Loucy (cell line): ENCODE measurements around the gene NAGPA.

Experiments used
- H2AFZ ChIP-seq: fragments of 200-600 bp; sonication (generic); 2 replicates; pipeline ENCODE4 v1.6.0; 2016; ENCODE audit warnings: antibody characterized with exemption, mild to moderate bottlenecking, low read length, moderate library complexity
- H3F3A ChIP-seq: fragments of 200-600 bp; 2 replicates; pipeline ENCODE4 v1.6.0; 2016; ENCODE audit warnings: antibody characterized with exemption, low read depth, mild to moderate bottlenecking
- H3K27me3 ChIP-seq: fragments of 200-600 bp; sonication (generic); 2 replicates; pipeline ENCODE4 v1.6.1; 2014; ENCODE audit warnings: low read length, mild to moderate bottlenecking; ENCODE audit not compliant: insufficient read depth, poor library complexity, severe bottlenecking
- H3K36me3 ChIP-seq: fragments of 200-600 bp; sonication (generic); 2 replicates; pipeline ENCODE4 v1.6.1; 2016; ENCODE audit warnings: low read length; ENCODE audit not compliant: insufficient read depth
- H3K4me1 ChIP-seq: fragments of 200-600 bp; sonication (generic); 2 replicates; pipeline ENCODE4 v1.5.1; 2014; ENCODE audit warnings: low read length, mild to moderate bottlenecking; ENCODE audit not compliant: insufficient read depth, poor library complexity, severe bottlenecking
- H3K4me2 ChIP-seq: fragments of 200-600 bp; sonication (generic); 2 replicates; pipeline ENCODE4 v1.6.0; 2014; ENCODE audit warnings: antibody characterized with exemption, low read length, low read depth, mild to moderate bottlenecking; ENCODE audit not compliant: poor library complexity, severe bottlenecking
- H3K4me3 ChIP-seq: fragments of 200-600 bp; sonication (generic); 2 replicates; pipeline ENCODE4 v1.5.1; 2014; ENCODE audit warnings: low read length, mild to moderate bottlenecking, mixed read lengths; ENCODE audit not compliant: poor library complexity, severe bottlenecking
- H3K79me2 ChIP-seq: fragments of 200-600 bp; sonication (generic); 2 replicates; pipeline ENCODE4 v1.6.1; 2014; ENCODE audit warnings: low read length; ENCODE audit not compliant: insufficient read depth
- H3K9ac ChIP-seq: fragments of 200-600 bp; sonication (generic); 2 replicates; pipeline ENCODE4 v1.6.0; 2014; ENCODE audit warnings: mild to moderate bottlenecking, low read depth, low read length, moderate library complexity; ENCODE audit not compliant: poor library complexity, severe bottlenecking
- H3K9me2 ChIP-seq: fragments of 200-600 bp; sonication (generic); replicated peaks from 2 replicates; pipeline ENCODE4 v1.6.1; 2016; ENCODE audit warnings: low read depth, low read length, mixed read lengths
- H3K9me3 ChIP-seq: fragments of 200-600 bp; sonication (generic); 2 replicates; pipeline ENCODE4 v1.6.1; 2014; ENCODE audit warnings: mild to moderate bottlenecking, antibody characterized with exemption, low read length, low read depth; ENCODE audit not compliant: insufficient read depth
- H4K20me1 ChIP-seq: fragments of 200-600 bp; sonication (generic); 2 replicates; pipeline ENCODE4 v1.6.0; 2014; ENCODE audit warnings: antibody characterized with exemption, low read length, mild to moderate bottlenecking; ENCODE audit not compliant: insufficient read depth, poor library complexity, severe bottlenecking
- EZH2phosphoT487 ChIP-seq: fragments of 200-600 bp; IDR thresholded peaks from 2 replicates; pipeline ENCODE4 v1.6.1; 2018; ENCODE audit warnings: antibody characterized with exemption, mild to moderate bottlenecking, moderate library complexity, borderline replicate concordance
- TF ChIP-seq, protein P1 (sequence below): fragments of 200-600 bp; sonication (generic); conservative IDR thresholded peaks from 2 replicates; pipeline ENCODE4 v1.5.1; 2014; ENCODE audit warnings: mild to moderate bottlenecking, antibody characterized with exemption, low read length

NAGPA gene

GRCh38 chr16:5072334-5073278 lies 38.9 kb upstream of the NAGPA start:
- Histone ChIP-seq H4K20me1 (no peaks in the 10 kb centered on the region), H3K9ac (peak overlapping the region; percentile 72), H3K4me3 (peak overlapping the region; percentile 84), H3F3A (no peaks in the 10 kb centered on the region), H3K4me1 (peaks cover 5% of the 10 kb centered on the region), H3K9me3 (no peaks in the 10 kb centered on the region), H3K4me2 (peak overlapping the region; percentile 79), H2AFZ (peak overlapping the region; percentile 94; the same call in 1 of the 2 replicates), H3K36me3 (no peaks in the 10 kb centered on the region), H3K9me2 (no peaks in the 10 kb centered on the region), H3K79me2 (peaks cover 5% of the 10 kb centered on the region; the same call in 1 of the 2 replicates), H3K27me3 (no peaks in the 10 kb centered on the region)
- TF ChIP-seq, protein P1, sequence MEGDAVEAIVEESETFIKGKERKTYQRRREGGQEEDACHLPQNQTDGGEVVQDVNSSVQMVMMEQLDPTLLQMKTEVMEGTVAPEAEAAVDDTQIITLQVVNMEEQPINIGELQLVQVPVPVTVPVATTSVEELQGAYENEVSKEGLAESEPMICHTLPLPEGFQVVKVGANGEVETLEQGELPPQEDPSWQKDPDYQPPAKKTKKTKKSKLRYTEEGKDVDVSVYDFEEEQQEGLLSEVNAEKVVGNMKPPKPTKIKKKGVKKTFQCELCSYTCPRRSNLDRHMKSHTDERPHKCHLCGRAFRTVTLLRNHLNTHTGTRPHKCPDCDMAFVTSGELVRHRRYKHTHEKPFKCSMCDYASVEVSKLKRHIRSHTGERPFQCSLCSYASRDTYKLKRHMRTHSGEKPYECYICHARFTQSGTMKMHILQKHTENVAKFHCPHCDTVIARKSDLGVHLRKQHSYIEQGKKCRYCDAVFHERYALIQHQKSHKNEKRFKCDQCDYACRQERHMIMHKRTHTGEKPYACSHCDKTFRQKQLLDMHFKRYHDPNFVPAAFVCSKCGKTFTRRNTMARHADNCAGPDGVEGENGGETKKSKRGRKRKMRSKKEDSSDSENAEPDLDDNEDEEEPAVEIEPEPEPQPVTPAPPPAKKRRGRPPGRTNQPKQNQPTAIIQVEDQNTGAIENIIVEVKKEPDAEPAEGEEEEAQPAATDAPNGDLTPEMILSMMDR: no peak
- TF ChIP-seq EZH2phosphoT487: no peak

GRCh38 chr16:5071681-5072333 lies 38.1 kb upstream of the NAGPA start, which contains the start of gene ALG1:
Gene ALG1, plus strand, starts transcription at chr16:5071843. Its CDS starts 7 bp downstream, at chr16:5071850.
- TF ChIP-seq, protein P1: no peak
- no peak for TF ChIP-seq EZH2phosphoT487
- no peaks in the 10 kb centered on the region for H3K9me2 ChIP-seq
- peak within 1 kb of the TSS; percentile 79 for H3K4me2 ChIP-seq
- H3K4me1 ChIP-seq: peaks cover 5% of the 10 kb centered on the region
- no peaks in the 10 kb centered on the region for H3F3A ChIP-seq
- no peaks in the 10 kb centered on the region for H3K36me3 ChIP-seq
- H3K4me3 ChIP-seq: peak within 1 kb of the TSS; percentile 84
- H3K9ac ChIP-seq: peak within 1 kb of the TSS; percentile 72
- peak within 1 kb of the TSS; percentile 94 for H2AFZ ChIP-seq
- no peaks in the 10 kb centered on the region for H4K20me1 ChIP-seq
- no peaks in the 10 kb centered on the region for H3K27me3 ChIP-seq
- peaks cover 5% of the 10 kb centered on the region; the same call in 1 of the 2 replicates for H3K79me2 ChIP-seq
- H3K9me3 ChIP-seq: no peaks in the 10 kb centered on the region

DNA sequence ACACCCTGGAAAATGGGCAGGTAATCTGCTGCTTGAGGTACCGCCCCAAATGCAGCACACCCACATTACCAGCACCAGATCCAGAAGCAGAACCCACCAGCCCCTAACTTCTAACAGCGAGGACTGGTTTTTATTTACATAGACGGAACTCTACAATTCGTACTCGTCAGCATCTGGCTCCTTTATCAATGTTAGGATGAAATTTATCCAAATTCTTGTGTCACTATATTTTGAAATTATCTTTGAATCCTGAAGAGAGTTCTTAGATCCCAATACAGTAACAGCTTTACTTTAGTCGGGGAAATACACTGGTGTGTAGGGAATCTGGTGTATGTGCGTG lies 37.6 kb upstream of the NAGPA start:
- H4K20me1 ChIP-seq: no peaks in the 10 kb centered on the region
- H3K36me3 ChIP-seq: no peaks in the 10 kb centered on the region
- no peak for TF ChIP-seq EZH2phosphoT487
- TF ChIP-seq, protein P1: no peak
- no peaks in the 10 kb centered on the region for H3F3A ChIP-seq
- H3K4me2 ChIP-seq: peak overlapping the region; percentile 79
- peak overlapping the region; percentile 94 for H2AFZ ChIP-seq
- H3K4me1 ChIP-seq: peaks cover 5% of the 10 kb centered on the region
- no peaks in the 10 kb centered on the region for H3K27me3 ChIP-seq
- H3K9ac ChIP-seq: peak overlapping the region; percentile 72
- H3K79me2 ChIP-seq: peaks cover 5% of the 10 kb centered on the region; the same call in 1 of the 2 replicates
- H3K9me2 ChIP-seq: no peaks in the 10 kb centered on the region
- no peaks in the 10 kb centered on the region for H3K9me3 ChIP-seq
- H3K4me3 ChIP-seq: peak overlapping the region; percentile 84
